GM12892 (cell line): ENCODE results near the gene F2RL3.
"Not testable (repeated sequence)": the region's sequence is repeated elsewhere in the genome, so short reads cannot be mapped to it uniquely, and the experiment has no call there.

Source experiments
- DNase-seq: peaks from one replicate; pipeline ENCODE4 v3.0.0; 2011; ENCODE audit not compliant: insufficient read length
- FAIRE-seq: peaks from 2 replicates; lab custom pipeline; 2011; peaks lifted over from hg19 to GRCh38; lab: Jason Lieb, UNC
- POLR2A ChIP-seq: IDR thresholded peaks from 2 replicates; pipeline ENCODE4 v1.6.1; 2011; ENCODE audit warnings: low read depth, low read length, control low read depth
- POLR2AphosphoS5 ChIP-seq: IDR thresholded peaks from 2 replicates; pipeline ENCODE4 v1.6.1; 2011; ENCODE audit warnings: low read depth, low read length, control low read depth
- TAF1 ChIP-seq: IDR thresholded peaks from 2 replicates; pipeline ENCODE4 v1.6.1; 2011; ENCODE audit warnings: low read depth, mild to moderate bottlenecking, control low read depth, low read length, borderline replicate concordance

Gene F2RL3

GRCh38 chr19:16861834-16862233, 27.0 kb upstream of the F2RL3 start:
- DNase-seq (no peak), FAIRE-seq (no peak)
- TF ChIP-seq TAF1 = no peak
- no peak for TF ChIP-seq POLR2A
- TF ChIP-seq POLR2AphosphoS5 = no peak

GRCh38 chr19:16862826-16863415, 25.9 kb upstream of the F2RL3 start:
- no peak for FAIRE-seq
- no peak for TF ChIP-seq TAF1
- no peak for TF ChIP-seq POLR2A
- TF ChIP-seq POLR2AphosphoS5 = no peak
- no peak for DNase-seq

GRCh38 chr19:16867211-16867610, 21.6 kb upstream of the F2RL3 start:
- FAIRE-seq (no peak), DNase-seq (no peak)
- no peak for TF ChIP-seq TAF1

GRCh38 chr19:16868423-16869130, 20.2 kb upstream of the F2RL3 start:
- no peak for DNase-seq
- no peak for FAIRE-seq
- TF ChIP-seq POLR2AphosphoS5 (no peak), POLR2A (no peak), TAF1 (no peak)

- TF ChIP-seq TAF1 (no peak), POLR2AphosphoS5 (no peak), POLR2A (no peak)
- no peak for DNase-seq
- FAIRE-seq = no peak
Measured at GRCh38 chr19:16869331-16869972, 19.3 kb upstream of the F2RL3 start.

- FAIRE-seq = no peak
- no peak for TF ChIP-seq POLR2A
- no peak for TF ChIP-seq POLR2AphosphoS5
- no peak for TF ChIP-seq TAF1
- DNase-seq = no peak
Measured at GRCh38 chr19:16871871-16872270, 16.9 kb upstream of the F2RL3 start.

- no peak for TF ChIP-seq TAF1
- TF ChIP-seq POLR2A = no peak
- no peak for TF ChIP-seq POLR2AphosphoS5
- FAIRE-seq = no peak
- no peak for DNase-seq
Measured at GRCh38 chr19:16872728-16873127, 16.1 kb upstream of the F2RL3 start.

GRCh38 chr19:16873594-16873993, 15.2 kb upstream of the F2RL3 start:
- no peak for DNase-seq
- no peak for TF ChIP-seq TAF1
- TF ChIP-seq POLR2AphosphoS5 = no peak
- no peak for TF ChIP-seq POLR2A
- no peak for FAIRE-seq

GRCh38 chr19:16874250-16874977, 14.4 kb upstream of the F2RL3 start:
- no peak for DNase-seq
- peak; percentile 30 for FAIRE-seq
- no peak for TF ChIP-seq TAF1
- TF ChIP-seq POLR2AphosphoS5 = no peak
- no peak for TF ChIP-seq POLR2A

GRCh38 chr19:16874978-16875299, 13.9 kb upstream of the F2RL3 start:
- FAIRE-seq = peak; percentile 64

GRCh38 chr19:16875584-16876555, 12.9 kb upstream of the F2RL3 start:
- no peak for TF ChIP-seq TAF1
- TF ChIP-seq POLR2A = no peak
- TF ChIP-seq POLR2AphosphoS5 = no peak
- FAIRE-seq (no peak), DNase-seq (no peak)

More at GRCh38 chr19:16874978-16875299, 13.9 kb upstream of the F2RL3 start:
- DNase-seq = not testable (repeated sequence)
